Measurements from ENCODE around the gene ITGBL1.

ITGBL1 gene

GRCh38 chr13:101763191-101763590, 310.7 kb downstream of the ITGBL1 start:
- DNase-seq, result no peak

Measured in DMS53 (cell line).